ENCODE measurements around the gene AK9. TPM values are rescaled to one million over a fixed set of nuclear protein-coding genes. Genes with fewer than 3 reads are reported as not detected.

The AK9 gene
- total and polyA plus RNA-seq, 4 donors: 1.1 to 5.3 (median 3.8) TPM

DNA sequence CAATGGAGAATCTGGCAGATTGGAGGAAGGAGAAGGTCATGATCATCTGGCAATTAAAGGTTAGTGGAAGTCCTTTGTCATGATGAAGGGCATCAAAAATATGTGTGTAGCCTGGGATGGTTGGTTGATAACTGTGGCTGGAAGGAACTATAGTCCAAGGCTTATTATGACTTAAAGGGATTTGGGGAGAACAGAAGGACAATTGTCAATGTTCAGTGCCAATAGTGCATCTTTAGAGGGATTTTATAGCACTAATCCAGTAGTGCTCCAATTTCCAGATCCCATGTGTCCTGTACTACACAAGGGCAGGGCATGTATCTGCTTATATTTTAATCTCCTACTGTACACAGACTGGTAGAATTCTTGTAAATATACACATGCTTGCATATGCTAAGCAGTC is 203.0 kb downstream of the AK9 start:
- DNase-seq (ENCODE audit: low spot score): no peak
- Histone ChIP-seq H3K27ac (ENCODE audit: low read depth in 1 of 2, low read length in 2 of 2) (no peak overlapping the region), H3K4me3 (ENCODE audit: low read depth in 1 of 3, low read length in 3 of 3) (no peak overlapping the region)

More for the DNA sequence above, 203.0 kb downstream of the AK9 start:
- H3K4me1 ChIP-seq (ENCODE audit: control insufficient read depth in 4 of 4, insufficient read depth in 4 of 4, low read length in 3 of 4): peaks cover 0 to 3% (median under 1%) of the 10 kb centered on the region in 4 donors
- H3K9ac ChIP-seq (ENCODE audit: low read depth in 1 of 2, low read length in 2 of 2): no peak overlapping the region
- no peaks in the 10 kb centered on the region for H3K36me3 ChIP-seq (ENCODE audit: control insufficient read depth in 4 of 4, insufficient read depth in 3 of 4, low read depth in 1 of 4, low read length in 3 of 4)
- no peaks in the 10 kb centered on the region for H3K9me3 ChIP-seq (ENCODE audit: control insufficient read depth in 4 of 4, low read length in 3 of 4)
- TF ChIP-seq FOXA1 (IDR thresholded peaks at IDR 0.05) (no peak), REST (IDR thresholded peaks at IDR 0.05) (no peak), GABPA (IDR thresholded peaks at IDR 0.05 in 1 of 2, conservative IDR thresholded peaks at IDR 0.05 in 1 of 2) (no peak), NR2F2 (IDR thresholded peaks at IDR 0.05) (no peak), SP1 (IDR thresholded peaks at IDR 0.05) (no peak), JUND (IDR thresholded peaks at IDR 0.05) (no peak), EGR1 (IDR thresholded peaks at IDR 0.05; ENCODE audit: low read depth in 2 of 2) (no peak), HNF4A (conservative IDR thresholded peaks at IDR 0.05) (no peak), FOXA2 (IDR thresholded peaks at IDR 0.05) (no peak), CTCF (IDR thresholded peaks at IDR 0.05; ENCODE audit: low read depth, low read length, missing input control) (no peak), TAF1 (conservative IDR thresholded peaks at IDR 0.05) (no peak), HNF4G (IDR thresholded peaks at IDR 0.05) (no peak), RXRA (IDR thresholded peaks at IDR 0.05) (no peak), RAD21 (IDR thresholded peaks at IDR 0.05) (no peak), YY1 (IDR thresholded peaks at IDR 0.05) (no peak)
- TF ChIP-seq, protein P1, sequence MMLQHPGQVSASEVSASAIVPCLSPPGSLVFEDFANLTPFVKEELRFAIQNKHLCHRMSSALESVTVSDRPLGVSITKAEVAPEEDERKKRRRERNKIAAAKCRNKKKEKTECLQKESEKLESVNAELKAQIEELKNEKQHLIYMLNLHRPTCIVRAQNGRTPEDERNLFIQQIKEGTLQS (IDR thresholded peaks at IDR 0.05): no peak
- TF ChIP-seq, protein P2, sequence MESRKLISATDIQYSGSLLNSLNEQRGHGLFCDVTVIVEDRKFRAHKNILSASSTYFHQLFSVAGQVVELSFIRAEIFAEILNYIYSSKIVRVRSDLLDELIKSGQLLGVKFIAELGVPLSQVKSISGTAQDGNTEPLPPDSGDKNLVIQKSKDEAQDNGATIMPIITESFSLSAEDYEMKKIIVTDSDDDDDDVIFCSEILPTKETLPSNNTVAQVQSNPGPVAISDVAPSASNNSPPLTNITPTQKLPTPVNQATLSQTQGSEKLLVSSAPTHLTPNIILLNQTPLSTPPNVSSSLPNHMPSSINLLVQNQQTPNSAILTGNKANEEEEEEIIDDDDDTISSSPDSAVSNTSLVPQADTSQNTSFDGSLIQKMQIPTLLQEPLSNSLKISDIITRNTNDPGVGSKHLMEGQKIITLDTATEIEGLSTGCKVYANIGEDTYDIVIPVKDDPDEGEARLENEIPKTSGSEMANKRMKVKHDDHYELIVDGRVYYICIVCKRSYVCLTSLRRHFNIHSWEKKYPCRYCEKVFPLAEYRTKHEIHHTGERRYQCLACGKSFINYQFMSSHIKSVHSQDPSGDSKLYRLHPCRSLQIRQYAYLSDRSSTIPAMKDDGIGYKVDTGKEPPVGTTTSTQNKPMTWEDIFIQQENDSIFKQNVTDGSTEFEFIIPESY (IDR thresholded peaks at IDR 0.05): no peak
- TF ChIP-seq, protein P3, sequence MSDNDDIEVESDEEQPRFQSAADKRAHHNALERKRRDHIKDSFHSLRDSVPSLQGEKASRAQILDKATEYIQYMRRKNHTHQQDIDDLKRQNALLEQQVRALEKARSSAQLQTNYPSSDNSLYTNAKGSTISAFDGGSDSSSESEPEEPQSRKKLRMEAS (IDR thresholded peaks at IDR 0.05): no peak
- no peaks in the 10 kb centered on the region for H3K27me3 ChIP-seq (ENCODE audit: control insufficient read depth in 4 of 4, insufficient read depth in 4 of 4, low read length in 3 of 4)
